ENCODE data around the gene ZNF512B. TPM values are rescaled to one million over a fixed set of nuclear protein-coding genes. Genes with fewer than 3 reads are reported as not detected.

The ZNF512B gene
- total RNA-seq, 4 donors from 2014 or later: 5.7 to 10.9 (median 8.8) TPM

DNA sequence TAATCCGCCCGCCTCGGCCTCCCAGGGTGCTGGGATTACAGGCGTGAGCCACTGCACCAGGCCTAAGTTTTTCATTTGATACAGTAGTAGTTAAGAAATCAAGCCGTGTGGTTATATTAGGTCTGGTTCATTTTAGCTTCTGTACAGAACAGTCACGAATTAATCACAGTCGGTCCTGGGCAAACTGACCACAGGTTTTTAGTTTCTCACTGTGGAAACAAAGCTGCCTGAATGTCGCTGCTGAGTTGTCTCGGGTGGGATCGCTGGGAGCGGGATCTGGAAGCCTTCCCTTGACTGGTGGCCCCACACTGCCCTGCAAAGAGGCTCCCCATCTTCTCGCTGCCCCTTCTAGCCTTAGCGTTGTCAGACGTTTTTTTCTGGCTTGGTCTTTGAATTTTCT lies 32.1 kb downstream of the ZNF512B start:
- Histone ChIP-seq H3K4me1 (peaks cover 1 to 8% of the 10 kb centered on the region in 2 donors), H3K9me3 (no peaks in the 10 kb centered on the region), H3K27ac (peak overlapping the region; percentile 60 to 70 (median 64)), H3K4me3 (no peak overlapping the region), H3K27me3 (no peaks in the 10 kb centered on the region), H3K36me3 (peaks cover 0 to 20% of the 10 kb centered on the region in 2 donors)
- DNase-seq (no peak), ATAC-seq (peak; percentile 77 to 81)
- TF ChIP-seq, protein P1, sequence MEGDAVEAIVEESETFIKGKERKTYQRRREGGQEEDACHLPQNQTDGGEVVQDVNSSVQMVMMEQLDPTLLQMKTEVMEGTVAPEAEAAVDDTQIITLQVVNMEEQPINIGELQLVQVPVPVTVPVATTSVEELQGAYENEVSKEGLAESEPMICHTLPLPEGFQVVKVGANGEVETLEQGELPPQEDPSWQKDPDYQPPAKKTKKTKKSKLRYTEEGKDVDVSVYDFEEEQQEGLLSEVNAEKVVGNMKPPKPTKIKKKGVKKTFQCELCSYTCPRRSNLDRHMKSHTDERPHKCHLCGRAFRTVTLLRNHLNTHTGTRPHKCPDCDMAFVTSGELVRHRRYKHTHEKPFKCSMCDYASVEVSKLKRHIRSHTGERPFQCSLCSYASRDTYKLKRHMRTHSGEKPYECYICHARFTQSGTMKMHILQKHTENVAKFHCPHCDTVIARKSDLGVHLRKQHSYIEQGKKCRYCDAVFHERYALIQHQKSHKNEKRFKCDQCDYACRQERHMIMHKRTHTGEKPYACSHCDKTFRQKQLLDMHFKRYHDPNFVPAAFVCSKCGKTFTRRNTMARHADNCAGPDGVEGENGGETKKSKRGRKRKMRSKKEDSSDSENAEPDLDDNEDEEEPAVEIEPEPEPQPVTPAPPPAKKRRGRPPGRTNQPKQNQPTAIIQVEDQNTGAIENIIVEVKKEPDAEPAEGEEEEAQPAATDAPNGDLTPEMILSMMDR (IDR thresholded peaks at IDR 0.05 in 4 of 5, conservative IDR thresholded peaks at IDR 0.05 in 1 of 5): no peak
- TF ChIP-seq POLR2A (IDR thresholded peaks at IDR 0.05): no peak
- in situ Hi-C loops (cut with MboI; ENCODE audit: low sequenced_read_pairs in 4 of 4) (no loop called here), intact Hi-C loops (cut with DNase I; ENCODE audit: low total_unique reads) (no loop called here)

DNA sequence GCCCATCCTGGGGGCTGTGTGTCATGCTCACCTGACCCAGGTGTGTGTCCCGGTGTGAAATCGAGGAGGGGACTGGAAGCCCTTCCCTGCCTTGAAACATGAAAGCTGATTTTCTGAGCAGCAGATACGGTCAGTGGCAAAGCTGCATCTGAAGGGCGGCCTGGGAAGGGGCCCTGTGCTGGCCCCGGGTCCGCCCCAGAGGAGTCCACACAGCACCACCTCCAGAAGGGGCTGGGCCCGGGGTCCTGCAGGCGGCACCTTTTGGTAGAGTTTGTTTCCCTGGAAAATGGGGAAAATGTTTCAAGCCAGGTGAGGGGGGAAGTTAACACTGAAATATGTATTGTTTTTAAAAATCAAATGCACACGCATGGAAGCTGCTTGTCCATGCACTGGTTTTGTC lies 34.3 kb downstream of the ZNF512B start:
- Histone ChIP-seq H3K27me3 (no peaks in the 10 kb centered on the region), H3K9me3 (no peaks in the 10 kb centered on the region), H3K4me3 (no peak overlapping the region), H3K27ac (no peak overlapping the region), H3K4me1 (peaks cover 0 to 8% of the 10 kb centered on the region in 2 donors), H3K36me3 (peaks cover 0 to 33% of the 10 kb centered on the region in 2 donors)
- ATAC-seq: no peak
- no peak for DNase-seq
- intact Hi-C loops (cut with DNase I; ENCODE audit: low total_unique reads) (no loop called here), in situ Hi-C loops (cut with MboI; ENCODE audit: low sequenced_read_pairs in 4 of 4) (no loop called here)
- TF ChIP-seq POLR2A (IDR thresholded peaks at IDR 0.05): no peak
- TF ChIP-seq, protein P1 (IDR thresholded peaks at IDR 0.05 in 4 of 5, conservative IDR thresholded peaks at IDR 0.05 in 1 of 5): no peak

DNA sequence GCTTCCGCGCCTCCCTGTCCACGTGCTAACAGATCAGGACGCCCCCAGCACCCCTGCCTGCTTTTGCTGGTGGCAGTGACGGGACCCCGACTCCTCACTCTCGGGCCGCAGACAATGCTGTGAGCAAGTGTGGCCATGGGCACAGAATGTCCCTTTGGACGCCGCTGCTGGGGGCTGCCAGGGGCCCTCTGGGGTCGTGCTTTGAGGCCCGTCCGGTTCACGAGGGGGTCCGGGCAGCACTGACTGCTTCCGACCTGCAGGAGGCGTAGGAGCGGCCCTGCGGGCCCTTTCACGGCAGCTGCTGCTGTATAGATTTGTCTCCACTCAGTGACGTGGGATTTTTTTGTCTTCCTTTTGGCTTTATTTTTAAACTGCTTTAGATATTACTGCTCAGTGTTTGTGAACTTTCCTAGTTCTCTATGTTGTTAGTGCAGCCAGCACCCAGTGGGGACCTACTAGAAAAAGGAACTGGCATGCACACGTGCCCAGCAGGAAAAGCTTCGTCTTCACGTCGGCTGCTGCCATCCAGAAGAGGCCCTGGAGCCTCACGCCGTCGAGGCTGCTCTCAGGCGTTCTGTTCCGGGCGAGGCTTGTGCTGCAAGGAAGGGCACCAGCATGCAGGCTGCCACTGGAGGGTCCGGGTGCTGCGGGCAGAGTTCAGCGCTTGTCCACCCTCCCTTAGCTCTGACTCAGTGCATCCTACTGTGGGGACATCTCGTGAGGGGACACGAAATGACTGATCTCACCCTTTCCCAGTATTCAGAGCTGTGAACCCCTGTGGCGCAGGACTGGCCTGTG lies 35.3 kb downstream of the ZNF512B start:
- Histone ChIP-seq H3K27ac (no peak overlapping the region), H3K36me3 (peaks cover 0 to 33% of the 10 kb centered on the region in 2 donors), H3K27me3 (no peaks in the 10 kb centered on the region), H3K9me3 (no peaks in the 10 kb centered on the region), H3K4me3 (no peak overlapping the region), H3K4me1 (peaks cover 0 to 8% of the 10 kb centered on the region in 2 donors)
- no peak for TF ChIP-seq POLR2A (IDR thresholded peaks at IDR 0.05)
- TF ChIP-seq, protein P1 (IDR thresholded peaks at IDR 0.05 in 4 of 5, conservative IDR thresholded peaks at IDR 0.05 in 1 of 5): no peak
- in situ Hi-C loops (cut with MboI; ENCODE audit: low sequenced_read_pairs in 4 of 4) (no loop called here), intact Hi-C loops (cut with DNase I; ENCODE audit: low total_unique reads) (no loop called here)
- no peak for DNase-seq
- no peak for ATAC-seq

DNA sequence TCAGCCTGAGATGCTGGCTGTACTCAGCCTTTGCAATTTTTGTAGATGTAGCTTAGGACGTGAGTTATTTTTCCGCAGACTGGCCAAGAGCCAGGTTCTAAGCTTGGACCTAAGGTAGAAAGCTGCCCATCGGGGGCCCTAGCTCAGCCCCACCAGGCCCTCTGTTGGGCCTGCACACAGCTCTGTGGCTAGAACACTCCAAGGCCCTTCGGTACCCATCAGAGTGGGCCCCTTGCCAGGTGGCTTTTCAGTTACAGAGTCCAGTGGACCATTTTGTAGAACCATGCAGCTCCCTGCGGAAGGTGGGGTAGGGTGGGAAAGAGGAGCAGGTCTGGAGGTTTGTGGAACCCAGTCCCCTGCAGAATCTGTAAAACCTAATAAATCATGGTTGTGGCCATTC lies 36.1 kb downstream of the ZNF512B start:
- H3K36me3 ChIP-seq: peaks cover 0 to 38% of the 10 kb centered on the region in 2 donors
- no peak for ATAC-seq
- no peak overlapping the region for H3K27ac ChIP-seq

More for the DNA sequence above, 36.1 kb downstream of the ZNF512B start:
- TF ChIP-seq, protein P1 (IDR thresholded peaks at IDR 0.05 in 4 of 5, conservative IDR thresholded peaks at IDR 0.05 in 1 of 5): no peak
- no peak for TF ChIP-seq POLR2A (IDR thresholded peaks at IDR 0.05)
- intact Hi-C loops (cut with DNase I; ENCODE audit: low total_unique reads): no loop called here
- no peak for DNase-seq
- Histone ChIP-seq H3K27me3 (no peaks in the 10 kb centered on the region), H3K4me3 (no peak overlapping the region), H3K9me3 (no peaks in the 10 kb centered on the region), H3K4me1 (peaks cover 0 to 8% of the 10 kb centered on the region in 2 donors)
- in situ Hi-C loops (cut with MboI; ENCODE audit: low sequenced_read_pairs in 4 of 4): no loop called here
